HepG2 (cell line): Measurements from ENCODE around the gene PRM2. TPM values are rescaled to one million over a fixed set of nuclear protein-coding genes. Genes with fewer than 3 reads are reported as not detected.

Experiments
- ARNTL ChIP-seq: sonication (generic); formaldehyde crosslinking; IDR thresholded peaks from 2 replicates; pipeline ENCODE4 v1.4.0; 2020; ENCODE audit warnings: mild to moderate bottlenecking, missing genetic modification reagents
- BCL6 ChIP-seq: IDR thresholded peaks from 2 replicates; pipeline ENCODE4 v1.6.1; 2016; ENCODE audit warnings: missing genetic modification reagents, missing compliant biosample characterization
- CENPT ChIP-seq: sonication (generic); formaldehyde crosslinking; IDR thresholded peaks from 2 replicates; pipeline ENCODE4 v1.8.0; 2022; ENCODE audit warnings: low read depth, mild to moderate bottlenecking, moderate library complexity, missing genetic modification reagents
- FOXJ3 ChIP-seq: sonication (generic); formaldehyde crosslinking; IDR thresholded peaks from 2 replicates; pipeline ENCODE4 v1.4.0; 2020; ENCODE audit warnings: missing genetic modification reagents, mild to moderate bottlenecking, borderline replicate concordance
- HIVEP1 ChIP-seq: sonication (generic); formaldehyde crosslinking; IDR thresholded peaks from 2 replicates; pipeline ENCODE4 v1.4.0; 2020; ENCODE audit warnings: mild to moderate bottlenecking, missing genetic modification reagents
- KLF11 ChIP-seq: IDR thresholded peaks from 2 replicates; pipeline ENCODE4 v1.6.1; 2016; ENCODE audit warnings: missing compliant biosample characterization
- NR1H2 ChIP-seq: sonication (generic); formaldehyde crosslinking; IDR thresholded peaks from 2 replicates; pipeline ENCODE4 v1.8.1; 2022; ENCODE audit warnings: low read depth, missing genetic modification reagents, borderline replicate concordance
- PITX1 ChIP-seq: sonication (generic); formaldehyde crosslinking; IDR thresholded peaks from 2 replicates; pipeline ENCODE4 v1.5.1; 2020; ENCODE audit warnings: mild to moderate bottlenecking, missing genetic modification reagents
- PRPF4 ChIP-seq: fragments of 200-400 bp; formaldehyde crosslinking; IDR thresholded peaks from 2 replicates; pipeline ENCODE4 v1.6.1; 2016; ENCODE audit warnings: low read length, low read depth; ENCODE audit not compliant: poor library complexity, severe bottlenecking
- REL ChIP-seq: sonication (generic); formaldehyde crosslinking; conservative IDR thresholded peaks from 2 replicates; pipeline ENCODE4 v1.8.0; 2022; ENCODE audit warnings: mild to moderate bottlenecking, missing genetic modification reagents, moderate library complexity
- SKI ChIP-seq: fragments of 450-650 bp; IDR thresholded peaks from one replicate; pipeline ENCODE4 v1.6.1; 2018; ENCODE audit warnings: mild to moderate bottlenecking; ENCODE audit not compliant: partially characterized antibody
- TAF1 ChIP-seq: sonication (generic); formaldehyde crosslinking; IDR thresholded peaks from 2 replicates; pipeline ENCODE4 v1.4.0; 2020; ENCODE audit warnings: missing genetic modification reagents
- ZNF354B ChIP-seq: sonication (generic); formaldehyde crosslinking; IDR thresholded peaks from 2 replicates; pipeline ENCODE4 v1.8.0; 2022; ENCODE audit warnings: mild to moderate bottlenecking, missing genetic modification reagents
- ZNF746 ChIP-seq: sonication (generic); formaldehyde crosslinking; IDR thresholded peaks from 2 replicates; pipeline ENCODE4 v1.8.0; 2022; ENCODE audit warnings: mild to moderate bottlenecking, missing genetic modification reagents
- polyA plus RNA-seq, 8 experiments: library from polyadenylated mRNA; depleted of rRNA in 3 of 8; stranded (reverse) in 7 of 8; unstranded in 1 of 8; fragments of >200 nt; fragmentation: Illumina TruSeq in 4 of 8; extraction: Trizol in 4 of 8; gene quantifications; 2 replicates each; pipeline versions ENCODE4 v1.2.1 to v1.2.3, GENCODE V29; 2011 to 2016; ENCODE audit warnings: low read depth in 4 of 8, missing spikeins in 1 of 8, mixed read lengths in 1 of 8; ENCODE audit not compliant: insufficient read depth in 1 of 8
- total RNA-seq, 5 experiments: library from RNA; depleted of rRNA; stranded (reverse); fragments of >200 nt; fragmentation: Illumina TruSeq; extraction: Trizol; gene quantifications; 2 replicates each; pipeline ENCODE4 v1.2.3, GENCODE V29; 2016; ENCODE audit warnings: low read depth in 1 of 5
- TF ChIP-seq, protein P1 (sequence below): sonication (generic); formaldehyde crosslinking; IDR thresholded peaks from 2 replicates; pipeline ENCODE4 v1.4.0; 2020; ENCODE audit warnings: mild to moderate bottlenecking, missing genetic modification reagents
- TF ChIP-seq, protein P2 (sequence below): sonication (generic); formaldehyde crosslinking; IDR thresholded peaks from 2 replicates; pipeline ENCODE4 v1.8.0; 2023; ENCODE audit warnings: mild to moderate bottlenecking, missing genetic modification reagents
- TF ChIP-seq, protein P3 (sequence below): sonication (generic); formaldehyde crosslinking; conservative IDR thresholded peaks from 2 replicates; pipeline ENCODE4 v1.4.0; 2020; ENCODE audit warnings: missing genetic modification reagents
- TF ChIP-seq, protein P4 (sequence below): sonication (generic); formaldehyde crosslinking; IDR thresholded peaks from 2 replicates; pipeline ENCODE4 v1.4.0; 2020; ENCODE audit warnings: missing genetic modification reagents, mild to moderate bottlenecking, borderline replicate concordance
- TF ChIP-seq, protein P5 (sequence below): sonication (generic); formaldehyde crosslinking; IDR thresholded peaks from 2 replicates; pipeline ENCODE4 v1.8.1; 2022; ENCODE audit warnings: low read depth, mild to moderate bottlenecking, missing genetic modification reagents
- TF ChIP-seq, protein P6 (sequence below): sonication (generic); formaldehyde crosslinking; IDR thresholded peaks from 2 replicates; pipeline ENCODE4 v1.5.0; 2020; ENCODE audit warnings: missing genetic modification reagents, mild to moderate bottlenecking, borderline replicate concordance

PRM2 gene
- total and polyA plus RNA-seq, 2 of the 13 experiments (the other 11 are each of a cell fraction or from before 2014, with no cell fraction given): 0.54 TPM; not detected in 1

DNA sequence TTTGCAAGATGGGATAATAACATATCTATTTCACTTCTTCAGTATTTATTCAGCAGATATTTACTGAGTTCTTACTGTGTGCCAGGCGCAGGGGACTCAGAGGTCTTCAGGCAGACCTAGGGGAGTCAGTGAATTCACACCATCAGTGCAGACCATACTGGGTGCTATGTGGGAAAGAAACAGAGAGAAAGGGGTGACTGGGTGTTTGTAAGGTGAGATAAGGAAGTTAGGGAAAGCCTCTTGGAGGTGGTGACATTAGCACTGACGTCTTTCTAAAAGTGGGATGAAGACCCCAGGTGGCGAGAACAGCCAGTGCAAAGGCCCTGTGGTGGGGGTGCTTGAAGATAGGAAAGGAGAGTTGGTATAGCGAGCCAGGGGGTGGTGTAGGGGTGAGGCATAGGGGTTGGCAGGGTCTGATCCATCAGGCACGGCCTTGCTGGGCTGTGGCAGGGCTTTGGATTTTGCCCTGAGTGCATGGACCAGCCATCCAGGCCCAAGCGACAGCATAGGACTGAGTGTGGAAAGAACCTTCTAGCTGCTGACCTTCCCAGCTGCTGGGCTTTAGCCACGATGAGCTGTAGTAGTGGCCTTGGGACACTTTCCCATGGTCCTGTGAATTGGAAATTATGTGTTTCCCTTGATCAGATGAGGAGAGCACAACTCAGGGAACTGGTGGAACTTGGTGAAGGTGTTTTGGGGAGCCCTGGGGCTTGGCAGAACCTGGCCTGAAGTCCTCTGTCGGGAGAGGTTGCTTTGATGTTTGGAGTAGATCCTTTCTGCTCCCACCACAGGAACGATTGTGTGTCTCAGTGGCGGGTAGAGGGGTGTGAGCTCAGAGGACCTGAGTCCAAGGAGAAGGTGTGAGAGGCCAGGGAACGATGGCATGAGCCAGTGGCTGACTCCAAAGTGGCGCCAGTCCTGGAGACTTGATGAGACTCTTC, 16.4 kb downstream of the PRM2 start (continued):
- TF ChIP-seq, protein P1, sequence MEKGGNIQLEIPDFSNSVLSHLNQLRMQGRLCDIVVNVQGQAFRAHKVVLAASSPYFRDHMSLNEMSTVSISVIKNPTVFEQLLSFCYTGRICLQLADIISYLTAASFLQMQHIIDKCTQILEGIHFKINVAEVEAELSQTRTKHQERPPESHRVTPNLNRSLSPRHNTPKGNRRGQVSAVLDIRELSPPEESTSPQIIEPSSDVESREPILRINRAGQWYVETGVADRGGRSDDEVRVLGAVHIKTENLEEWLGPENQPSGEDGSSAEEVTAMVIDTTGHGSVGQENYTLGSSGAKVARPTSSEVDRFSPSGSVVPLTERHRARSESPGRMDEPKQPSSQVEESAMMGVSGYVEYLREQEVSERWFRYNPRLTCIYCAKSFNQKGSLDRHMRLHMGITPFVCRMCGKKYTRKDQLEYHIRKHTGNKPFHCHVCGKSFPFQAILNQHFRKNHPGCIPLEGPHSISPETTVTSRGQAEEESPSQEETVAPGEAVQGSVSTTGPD (CRISPR knock-in tag): 0 out of 2 replicates have a peak, but pooled peaks have one; percentile 14
- TF ChIP-seq, protein P2, sequence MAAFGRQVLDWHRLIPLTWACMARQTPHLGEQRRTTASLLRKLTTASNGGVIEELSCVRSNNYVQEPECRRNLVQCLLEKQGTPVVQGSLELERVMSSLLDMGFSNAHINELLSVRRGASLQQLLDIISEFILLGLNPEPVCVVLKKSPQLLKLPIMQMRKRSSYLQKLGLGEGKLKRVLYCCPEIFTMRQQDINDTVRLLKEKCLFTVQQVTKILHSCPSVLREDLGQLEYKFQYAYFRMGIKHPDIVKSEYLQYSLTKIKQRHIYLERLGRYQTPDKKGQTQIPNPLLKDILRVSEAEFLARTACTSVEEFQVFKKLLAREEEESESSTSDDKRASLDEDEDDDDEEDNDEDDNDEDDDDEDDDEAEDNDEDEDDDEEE (CRISPR knock-in tag): no peak
- peak; percentile 75; the same call in 1 of the 2 replicates for TF ChIP-seq NR1H2
- TF ChIP-seq ARNTL: no peak
- TF ChIP-seq, protein P3, sequence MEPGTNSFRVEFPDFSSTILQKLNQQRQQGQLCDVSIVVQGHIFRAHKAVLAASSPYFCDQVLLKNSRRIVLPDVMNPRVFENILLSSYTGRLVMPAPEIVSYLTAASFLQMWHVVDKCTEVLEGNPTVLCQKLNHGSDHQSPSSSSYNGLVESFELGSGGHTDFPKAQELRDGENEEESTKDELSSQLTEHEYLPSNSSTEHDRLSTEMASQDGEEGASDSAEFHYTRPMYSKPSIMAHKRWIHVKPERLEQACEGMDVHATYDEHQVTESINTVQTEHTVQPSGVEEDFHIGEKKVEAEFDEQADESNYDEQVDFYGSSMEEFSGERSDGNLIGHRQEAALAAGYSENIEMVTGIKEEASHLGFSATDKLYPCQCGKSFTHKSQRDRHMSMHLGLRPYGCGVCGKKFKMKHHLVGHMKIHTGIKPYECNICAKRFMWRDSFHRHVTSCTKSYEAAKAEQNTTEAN: no peak
- TF ChIP-seq, protein P4, sequence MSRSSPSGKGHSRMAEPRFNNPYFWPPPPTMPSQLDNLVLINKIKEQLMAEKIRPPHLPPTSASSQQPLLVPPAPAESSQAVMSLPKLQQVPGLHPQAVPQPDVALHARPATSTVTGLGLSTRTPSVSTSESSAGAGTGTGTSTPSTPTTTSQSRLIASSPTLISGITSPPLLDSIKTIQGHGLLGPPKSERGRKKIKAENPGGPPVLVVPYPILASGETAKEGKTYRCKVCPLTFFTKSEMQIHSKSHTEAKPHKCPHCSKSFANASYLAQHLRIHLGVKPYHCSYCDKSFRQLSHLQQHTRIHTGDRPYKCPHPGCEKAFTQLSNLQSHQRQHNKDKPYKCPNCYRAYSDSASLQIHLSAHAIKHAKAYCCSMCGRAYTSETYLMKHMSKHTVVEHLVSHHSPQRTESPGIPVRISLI (CRISPR knock-in tag): no peak
- TF ChIP-seq, protein P5, sequence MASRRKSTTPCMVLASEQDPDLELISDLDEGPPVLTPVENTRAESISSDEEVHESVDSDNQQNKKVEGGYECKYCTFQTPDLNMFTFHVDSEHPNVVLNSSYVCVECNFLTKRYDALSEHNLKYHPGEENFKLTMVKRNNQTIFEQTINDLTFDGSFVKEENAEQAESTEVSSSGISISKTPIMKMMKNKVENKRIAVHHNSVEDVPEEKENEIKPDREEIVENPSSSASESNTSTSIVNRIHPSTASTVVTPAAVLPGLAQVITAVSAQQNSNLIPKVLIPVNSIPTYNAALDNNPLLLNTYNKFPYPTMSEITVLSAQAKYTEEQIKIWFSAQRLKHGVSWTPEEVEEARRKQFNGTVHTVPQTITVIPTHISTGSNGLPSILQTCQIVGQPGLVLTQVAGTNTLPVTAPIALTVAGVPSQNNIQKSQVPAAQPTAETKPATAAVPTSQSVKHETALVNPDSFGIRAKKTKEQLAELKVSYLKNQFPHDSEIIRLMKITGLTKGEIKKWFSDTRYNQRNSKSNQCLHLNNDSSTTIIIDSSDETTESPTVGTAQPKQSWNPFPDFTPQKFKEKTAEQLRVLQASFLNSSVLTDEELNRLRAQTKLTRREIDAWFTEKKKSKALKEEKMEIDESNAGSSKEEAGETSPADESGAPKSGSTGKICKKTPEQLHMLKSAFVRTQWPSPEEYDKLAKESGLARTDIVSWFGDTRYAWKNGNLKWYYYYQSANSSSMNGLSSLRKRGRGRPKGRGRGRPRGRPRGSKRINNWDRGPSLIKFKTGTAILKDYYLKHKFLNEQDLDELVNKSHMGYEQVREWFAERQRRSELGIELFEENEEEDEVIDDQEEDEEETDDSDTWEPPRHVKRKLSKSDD (CRISPR knock-in tag): peak; percentile 10; the same call in 1 of the 2 replicates
- TF ChIP-seq, protein P6, sequence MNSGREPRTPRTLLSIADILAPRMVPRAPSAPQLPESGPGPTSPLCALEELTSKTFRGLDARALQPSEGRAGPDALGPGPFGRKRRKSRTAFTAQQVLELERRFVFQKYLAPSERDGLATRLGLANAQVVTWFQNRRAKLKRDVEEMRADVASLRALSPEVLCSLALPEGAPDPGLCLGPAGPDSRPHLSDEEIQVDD (CRISPR knock-in tag): no peak
- no peak for TF ChIP-seq SKI
- no peak for TF ChIP-seq PRPF4
- TF ChIP-seq TAF1: no peak
- TF ChIP-seq ZNF354B (CRISPR knock-in tag): no peak
- TF ChIP-seq REL (CRISPR knock-in tag): no peak
- peak; percentile 35 for TF ChIP-seq PITX1 (CRISPR knock-in tag)
- peak; percentile 27; the same call in 1 of the 2 replicates for TF ChIP-seq HIVEP1 (CRISPR knock-in tag)
- no peak for TF ChIP-seq CENPT (CRISPR knock-in tag)
- TF ChIP-seq ZNF746 (CRISPR knock-in tag): no peak
- no peak for TF ChIP-seq KLF11 (CRISPR knock-in tag)
- TF ChIP-seq BCL6 (CRISPR knock-in tag): no peak
- no peak for TF ChIP-seq FOXJ3 (CRISPR knock-in tag)
